Kasumi-1 (cell line): ENCODE measurements around the gene ROPN1B.

Source experiments
- DNase-seq, 2 experiments: peaks; one replicate each; lab custom pipeline; 2025; lab: John Stamatoyannopoulos, UW

The ROPN1B gene

GRCh38 chr3:126005951-126006350 lies 37.0 kb downstream of the ROPN1B start:
- DNase-seq: no peak

GRCh38 chr3:126008219-126008618 lies 39.2 kb downstream of the ROPN1B start:
- DNase-seq: no peak

GRCh38 chr3:126009181-126009580 lies 40.2 kb downstream of the ROPN1B start:
- DNase-seq: no peak

GRCh38 chr3:126013751-126014156 lies 44.8 kb downstream of the ROPN1B start:
- DNase-seq: no peak

GRCh38 chr3:126014252-126014651 lies 45.3 kb downstream of the ROPN1B start:
- DNase-seq: no peak

- DNase-seq: no peak
Measured at GRCh38 chr3:126015075-126015474, 46.1 kb downstream of the ROPN1B start.

- DNase-seq: no peak
Measured at GRCh38 chr3:126016616-126017015, 47.6 kb downstream of the ROPN1B start.

GRCh38 chr3:126017362-126017761 lies 48.4 kb downstream of the ROPN1B start:
- no peak for DNase-seq

GRCh38 chr3:126018545-126018944 lies 49.6 kb downstream of the ROPN1B start:
- no peak for DNase-seq

- no peak for DNase-seq
Measured at GRCh38 chr3:126018995-126019394, 50.0 kb downstream of the ROPN1B start.

GRCh38 chr3:126019683-126020082 lies 50.7 kb downstream of the ROPN1B start:
- DNase-seq: no peak

GRCh38 chr3:126021224-126021623 lies 52.2 kb downstream of the ROPN1B start:
- DNase-seq: no peak

GRCh38 chr3:126021702-126022101 lies 52.7 kb downstream of the ROPN1B start:
- no peak for DNase-seq

- no peak for DNase-seq
Measured at GRCh38 chr3:126022741-126023359, 53.9 kb downstream of the ROPN1B start.

GRCh38 chr3:126023390-126023789 lies 54.4 kb downstream of the ROPN1B start:
- DNase-seq: no peak

- no peak for DNase-seq
Measured at GRCh38 chr3:126024049-126024854, 55.3 kb downstream of the ROPN1B start.

GRCh38 chr3:126025116-126025729 lies 56.2 kb downstream of the ROPN1B start:
- DNase-seq: no peak

GRCh38 chr3:126025862-126026261 lies 56.9 kb downstream of the ROPN1B start:
- no peak for DNase-seq

GRCh38 chr3:126026277-126026751 lies 57.3 kb downstream of the ROPN1B start:
- DNase-seq: no peak

- no peak for DNase-seq
Measured at GRCh38 chr3:126026761-126027160, 57.8 kb downstream of the ROPN1B start.

- no peak for DNase-seq
Measured at GRCh38 chr3:126028096-126028495, 59.1 kb downstream of the ROPN1B start.

GRCh38 chr3:126029241-126029640 lies 60.3 kb downstream of the ROPN1B start:
- DNase-seq: no peak

- DNase-seq: no peak
Measured at GRCh38 chr3:126030455-126030854, 61.5 kb downstream of the ROPN1B start.
